ENCODE data around the gene GATA6.

The GATA6 gene

GRCh38 chr18:22221350-22221749 is 52.0 kb downstream of the GATA6 start:
- DNase-seq (ENCODE audit: low spot score): no peak
- no peak for TF ChIP-seq CTCF (IDR thresholded peaks at IDR 0.05; ENCODE audit: extremely low read depth, insufficient read depth, missing control alignments)
- in situ Hi-C loops (cut with MboI; ENCODE audit: low pct_unique_long_range_greater_than_20kb, low sequenced_read_pairs, unreplicated experiment): no loop called here

DNA sequence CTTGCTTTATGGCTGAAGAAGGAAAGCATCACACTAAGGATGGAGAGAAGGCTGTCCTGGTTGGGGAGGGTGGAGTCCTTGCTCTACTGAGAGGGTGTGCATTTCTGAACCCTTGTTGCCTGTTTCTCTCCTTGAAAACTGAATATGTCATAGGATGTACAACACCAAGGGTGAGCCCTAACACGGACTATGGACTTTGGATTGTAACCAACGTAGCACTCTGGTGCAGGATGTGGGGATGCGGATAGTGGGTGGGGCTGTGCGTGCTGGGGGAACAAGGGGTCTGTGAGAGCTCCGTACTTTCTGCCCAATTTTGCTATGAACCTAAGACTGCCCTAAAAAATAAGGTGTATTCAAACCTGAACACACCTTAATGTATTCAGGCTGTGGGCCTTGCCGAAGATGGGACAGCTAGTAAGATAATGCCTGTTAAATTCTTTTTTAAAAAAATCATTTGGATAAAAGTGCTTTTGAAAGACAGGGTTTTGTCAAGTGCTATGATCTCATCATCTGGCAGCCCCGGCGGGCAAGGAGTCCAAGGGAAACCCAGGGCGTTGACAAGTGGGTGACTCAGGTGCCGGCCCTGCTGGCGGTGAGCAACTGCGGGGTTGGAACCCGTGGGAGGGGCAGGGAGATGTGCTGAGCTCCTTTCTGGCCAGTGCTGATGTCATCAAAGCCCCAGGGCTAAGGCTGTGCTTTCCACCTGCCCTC is 54.0 kb downstream of the GATA6 start:
- DNase-seq (ENCODE audit: low spot score): no peak
- in situ Hi-C loops (cut with MboI; ENCODE audit: low pct_unique_long_range_greater_than_20kb, low sequenced_read_pairs, unreplicated experiment): no loop called here
- TF ChIP-seq CTCF (IDR thresholded peaks at IDR 0.05; ENCODE audit: extremely low read depth, insufficient read depth, missing control alignments): no peak

DNA sequence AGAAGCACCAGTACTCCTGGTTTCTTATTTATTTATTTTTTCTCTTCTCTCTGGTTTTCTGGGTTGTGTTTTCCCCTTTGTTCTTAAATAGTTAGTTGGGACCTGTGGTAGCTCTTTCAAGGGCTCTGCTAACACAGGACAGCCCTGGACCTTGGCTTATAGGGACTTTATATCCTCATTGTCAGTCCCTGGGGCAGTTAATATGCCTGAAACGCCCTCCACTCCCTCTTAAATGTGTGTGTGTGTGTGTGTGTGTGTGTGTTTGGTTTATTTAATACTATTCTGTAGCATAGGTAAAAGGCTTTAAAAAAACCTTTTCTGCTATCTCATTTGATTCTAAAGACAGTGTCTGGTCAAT is 54.6 kb downstream of the GATA6 start:
- in situ Hi-C loops (cut with MboI; ENCODE audit: low pct_unique_long_range_greater_than_20kb, low sequenced_read_pairs, unreplicated experiment): no loop called here
- TF ChIP-seq CTCF (IDR thresholded peaks at IDR 0.05; ENCODE audit: extremely low read depth, insufficient read depth, missing control alignments): no peak
- no peak for DNase-seq (ENCODE audit: low spot score)

DNA sequence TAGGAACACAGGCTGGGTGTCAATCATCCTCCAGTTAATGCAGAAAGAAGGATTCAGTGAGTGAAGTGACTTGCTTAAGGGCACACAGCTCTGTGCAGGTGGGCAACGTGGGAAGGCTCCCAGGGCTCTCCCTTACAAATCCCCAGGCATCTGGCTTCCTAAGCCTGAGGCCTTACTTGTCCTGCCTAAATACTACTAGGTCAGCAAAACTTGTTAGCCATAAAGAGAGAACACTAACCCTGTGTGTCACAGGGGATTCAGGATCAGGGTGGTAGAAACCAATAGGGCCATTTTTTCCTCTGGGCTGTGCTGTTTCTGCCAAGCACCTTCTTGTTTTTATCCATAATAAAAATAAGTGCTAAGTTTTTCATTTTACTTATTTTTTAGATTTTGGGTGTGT is 55.0 kb downstream of the GATA6 start:
- in situ Hi-C loops (cut with MboI; ENCODE audit: low pct_unique_long_range_greater_than_20kb, low sequenced_read_pairs, unreplicated experiment): no loop called here
- no peak for DNase-seq (ENCODE audit: low spot score)
- no peak for TF ChIP-seq CTCF (IDR thresholded peaks at IDR 0.05; ENCODE audit: extremely low read depth, insufficient read depth, missing control alignments)

DNA sequence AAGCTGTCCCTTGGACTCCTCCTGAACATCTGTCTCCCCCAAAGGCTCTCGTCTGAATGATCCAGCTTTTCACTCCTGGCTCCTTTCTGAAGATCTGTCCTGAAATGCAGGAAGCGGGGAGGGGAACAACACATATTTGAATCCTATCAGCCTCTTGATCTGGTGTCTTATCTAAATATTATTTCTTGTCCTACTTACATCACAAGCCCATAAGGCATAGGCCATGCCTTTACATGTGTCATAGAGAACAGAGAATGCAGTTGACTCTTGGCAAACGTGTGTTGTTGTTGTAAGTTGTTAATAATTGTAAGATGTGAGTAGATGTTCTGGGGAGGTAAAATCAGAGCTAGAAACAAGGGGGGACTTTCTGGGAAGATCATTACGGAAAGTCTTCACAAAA is 57.4 kb downstream of the GATA6 start:
- in situ Hi-C loops (cut with MboI; ENCODE audit: low pct_unique_long_range_greater_than_20kb, low sequenced_read_pairs, unreplicated experiment): no loop called here
- DNase-seq (ENCODE audit: low spot score): no peak
- TF ChIP-seq CTCF (IDR thresholded peaks at IDR 0.05; ENCODE audit: extremely low read depth, insufficient read depth, missing control alignments): no peak

DNA sequence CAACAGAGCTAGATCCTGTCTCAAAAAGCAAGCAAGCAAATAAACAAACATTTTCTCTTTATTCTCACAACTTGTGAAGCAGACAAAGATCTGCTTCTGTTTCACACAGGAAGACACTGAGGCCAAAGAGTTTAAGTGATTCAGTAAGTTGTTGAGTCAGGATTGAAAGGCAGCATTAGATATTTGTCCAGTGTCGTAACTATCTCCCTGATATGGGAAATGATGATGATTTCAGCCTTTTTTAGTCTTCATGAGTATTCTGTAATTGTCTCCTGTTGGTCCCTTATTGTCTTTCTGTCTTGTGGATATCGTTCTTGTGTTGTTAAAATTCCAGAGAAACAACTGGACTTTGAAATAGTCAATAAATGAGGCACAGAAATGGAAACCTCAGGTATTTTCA is 59.6 kb downstream of the GATA6 start:
- no peak for DNase-seq (ENCODE audit: low spot score)
- no peak for TF ChIP-seq CTCF (IDR thresholded peaks at IDR 0.05; ENCODE audit: extremely low read depth, insufficient read depth, missing control alignments)
- in situ Hi-C loops (cut with MboI; ENCODE audit: low pct_unique_long_range_greater_than_20kb, low sequenced_read_pairs, unreplicated experiment): no loop called here

Data from GM13977 (cell line).